Bronchial epithelial cell (primary cell): ENCODE data around the gene ATRN. TPM values are rescaled to one million over a fixed set of nuclear protein-coding genes. Genes with fewer than 3 reads are reported as not detected.

Source experiments
- DNase-seq: peaks from one replicate; pipeline ENCODE4 v3.0.0-alpha.2; 2010; ENCODE audit warnings: low read depth
- FAIRE-seq: peaks from 2 replicates; lab custom pipeline; 2011; peaks lifted over from hg19 to GRCh38; lab: Jason Lieb, UNC
- H3K27me3 ChIP-seq: 2 replicates; pipeline ENCODE4 v1.5.1; 2011; ENCODE audit warnings: low read length; ENCODE audit not compliant: control insufficient read depth, insufficient read depth
- H3K36me3 ChIP-seq: 2 replicates; pipeline ENCODE4 v1.5.1; 2011; ENCODE audit warnings: low read length; ENCODE audit not compliant: control insufficient read depth, insufficient read depth
- H3K4me3 ChIP-seq: 2 replicates; pipeline ENCODE4 v1.5.1; 2011; ENCODE audit warnings: mild to moderate bottlenecking, low read depth, low read length, control low read depth
- CTCF ChIP-seq: IDR thresholded peaks from 2 replicates; pipeline ENCODE4 v1.5.1; 2011; ENCODE audit warnings: mild to moderate bottlenecking, moderate library complexity, low read length, control low read depth, inconsistent platforms; ENCODE audit not compliant: insufficient read depth, severe bottlenecking
- total RNA-seq: library from RNA; depleted of rRNA; stranded (reverse); fragments of >200 nt; gene quantifications from 2 replicates; pipeline ENCODE4 v1.2.1, GENCODE V29; 2014

Gene ATRN
- total RNA-seq, 1 donor from 2014 or later: 50.0 TPM

GRCh38 chr20:3655131-3655405 lies 184.2 kb downstream of the ATRN start:
- Histone ChIP-seq H3K36me3 (no peaks in the 10 kb centered on the region), H3K27me3 (peaks cover 7% of the 10 kb centered on the region), H3K4me3 (no peak overlapping the region)
- FAIRE-seq (no peak), DNase-seq (no peak)
- no peak for TF ChIP-seq CTCF

GRCh38 chr20:3658019-3658715 lies 187.3 kb downstream of the ATRN start:
- no peak for FAIRE-seq

GRCh38 chr20:3658716-3659491 lies 188.1 kb downstream of the ATRN start:
- Histone ChIP-seq H3K4me3 (no peak overlapping the region), H3K36me3 (no peaks in the 10 kb centered on the region), H3K27me3 (peaks cover 26% of the 10 kb centered on the region)
- peak; percentile 50 for FAIRE-seq
- DNase-seq: peak; percentile 29
- no peak for TF ChIP-seq CTCF

More at GRCh38 chr20:3658019-3658715, 187.3 kb downstream of the ATRN start:
- Histone ChIP-seq H3K27me3 (peaks cover 26% of the 10 kb centered on the region), H3K36me3 (no peaks in the 10 kb centered on the region), H3K4me3 (no peak overlapping the region)
- TF ChIP-seq CTCF: no peak
- DNase-seq: no peak

GRCh38 chr20:3659492-3660261 lies 188.9 kb downstream of the ATRN start:
- DNase-seq (no peak), FAIRE-seq (no peak)
- peaks cover 26% of the 10 kb centered on the region for H3K27me3 ChIP-seq
- no peaks in the 10 kb centered on the region for H3K36me3 ChIP-seq
- H3K4me3 ChIP-seq: no peak overlapping the region
- no peak for TF ChIP-seq CTCF

- Histone ChIP-seq H3K27me3 (peaks cover 26% of the 10 kb centered on the region), H3K36me3 (no peaks in the 10 kb centered on the region), H3K4me3 (no peak overlapping the region)
- DNase-seq (no peak), FAIRE-seq (no peak)
- TF ChIP-seq CTCF: no peak
These were observed 189.6 kb downstream of the ATRN start for GRCh38 chr20:3660262-3661059.
